Activated B cell treated with CpG ODN at 0.5 μM for 24 hours (primary cell): ENCODE data around the gene PABPC4L. TPM values are rescaled to one million over a fixed set of nuclear protein-coding genes. Genes with fewer than 3 reads are reported as not detected.

Experiments used
- ATAC-seq: fragments of 200-7000 bp; cut with Tn5 transposase; one replicate; pipeline ENCODE4 v1.10.0; 2021; ENCODE audit warnings: low read depth, mild to moderate bottlenecking, moderate library complexity
- CTCF ChIA-PET: fragments of 350-600 bp; sonication (Branson Sonifier 250); formaldehyde crosslinking; loops from one replicate; lab custom pipeline; 2021; ENCODE audit warnings: antibody characterized with exemption; lab: Charles Lee
- POLR2A ChIA-PET: fragments of 350-600 bp; sonication (Branson Sonifier 250); formaldehyde crosslinking; loops from one replicate; lab custom pipeline; 2021; ENCODE audit warnings: antibody characterized with exemption; lab: Charles Lee
- DNase-seq: peaks from one replicate; pipeline ENCODE4 v3.0.0; 2022
- H3K27ac Mint-ChIP-seq: one replicate; pipeline ENCODE4 v1.8.0; 2020; ENCODE audit warnings: mixed read lengths
- H3K27me3 Mint-ChIP-seq: one replicate; pipeline ENCODE4 v1.8.0; 2021; ENCODE audit warnings: mixed read lengths
- H3K36me3 Mint-ChIP-seq: one replicate; pipeline ENCODE4 v1.8.0; 2021; ENCODE audit warnings: low read depth, mixed read lengths
- H3K4me1 Mint-ChIP-seq: one replicate; pipeline ENCODE4 v1.8.0; 2021; ENCODE audit warnings: mixed read lengths
- H3K4me3 Mint-ChIP-seq: one replicate; pipeline ENCODE4 v1.8.0; 2020; ENCODE audit warnings: mild to moderate bottlenecking, mixed read lengths
- H3K9me3 Mint-ChIP-seq: one replicate; pipeline ENCODE4 v1.8.0; 2020; ENCODE audit warnings: mixed read lengths
- CTCF ChIP-seq: fragments of 200-600 bp; IDR thresholded peaks from one replicate; pipeline ENCODE4 v1.8.0; 2022; ENCODE audit warnings: antibody characterized with exemption, mild to moderate bottlenecking
- intact Hi-C: fragments of 100-400 bp; cut with micrococcal nuclease; formaldehyde crosslinking; loops from one replicate; pipeline ENCODE4 v1.15.1; 2024
- total RNA-seq: library from RNA; stranded (reverse); gene quantifications from 2 replicates; pipeline ENCODE4 v1.2.3, GENCODE V29; 2022

Gene PABPC4L
- not detected in 2 replicates for total RNA-seq

- no peaks in the 10 kb centered on the region for H3K36me3 Mint-ChIP-seq
- H3K4me3 Mint-ChIP-seq = no peak within 1 kb of the TSS
- ChIA-PET POLR2A (no interaction called here), CTCF (no interaction called here)
- intact Hi-C loops = no loop called here
- DNase-seq (no peak), ATAC-seq (no peak)
- H3K9me3 Mint-ChIP-seq = peaks cover 11% of the 10 kb centered on the region
- no peak for TF ChIP-seq CTCF
- H3K27ac Mint-ChIP-seq = no peak within 1 kb of the TSS
- H3K4me1 Mint-ChIP-seq = no peaks in the 10 kb centered on the region
- no peaks in the 10 kb centered on the region for H3K27me3 Mint-ChIP-seq
Observed at GRCh38 chr4:134201216-134202161, at the start of gene PABPC4L. Gene PABPC4L (minus strand): TSS chr4:134201789. CDS start chr4:134201019, 770 bp downstream.

GRCh38 chr4:134251322-134251721, 49.7 kb upstream of the PABPC4L start:
- POLR2A ChIA-PET = no interaction called here

GRCh38 chr4:134243742-134244713, 42.4 kb upstream of the PABPC4L start:
- DNase-seq (no peak), ATAC-seq (no peak)
- POLR2A ChIA-PET = no interaction called here
- no peak overlapping the region for H3K27ac Mint-ChIP-seq
- no peaks in the 10 kb centered on the region for H3K9me3 Mint-ChIP-seq
- H3K27me3 Mint-ChIP-seq = no peaks in the 10 kb centered on the region
- CTCF ChIA-PET = no interaction called here
- no peak overlapping the region for H3K4me3 Mint-ChIP-seq
- no peaks in the 10 kb centered on the region for H3K4me1 Mint-ChIP-seq
- no peak for TF ChIP-seq CTCF
- no peaks in the 10 kb centered on the region for H3K36me3 Mint-ChIP-seq
- intact Hi-C loops = no loop called here

More at GRCh38 chr4:134251322-134251721, 49.7 kb upstream of the PABPC4L start:
- no peak for DNase-seq
- H3K27ac Mint-ChIP-seq = no peak overlapping the region
- no peak for ATAC-seq
- no peaks in the 10 kb centered on the region for H3K9me3 Mint-ChIP-seq
- no peaks in the 10 kb centered on the region for H3K36me3 Mint-ChIP-seq
- TF ChIP-seq CTCF = no peak
- intact Hi-C loops = no loop called here
- no peaks in the 10 kb centered on the region for H3K27me3 Mint-ChIP-seq
- CTCF ChIA-PET = no interaction called here
- H3K4me1 Mint-ChIP-seq = no peaks in the 10 kb centered on the region
- H3K4me3 Mint-ChIP-seq = no peak overlapping the region

GRCh38 chr4:134219043-134219442, 17.5 kb upstream of the PABPC4L start:
- no peaks in the 10 kb centered on the region for H3K4me1 Mint-ChIP-seq
- CTCF ChIA-PET = no interaction called here

More at GRCh38 chr4:134219043-134219442, 17.5 kb upstream of the PABPC4L start:
- H3K4me3 Mint-ChIP-seq = no peak overlapping the region
- TF ChIP-seq CTCF = no peak
- intact Hi-C loops = no loop called here
- H3K36me3 Mint-ChIP-seq = no peaks in the 10 kb centered on the region
- ATAC-seq (no peak), DNase-seq (no peak)
- H3K27me3 Mint-ChIP-seq = no peaks in the 10 kb centered on the region
- POLR2A ChIA-PET = no interaction called here
- H3K9me3 Mint-ChIP-seq = peaks cover 4% of the 10 kb centered on the region
- no peak overlapping the region for H3K27ac Mint-ChIP-seq
